Gastrocnemius medialis (tissue), 4 donors: Measurements from ENCODE around the gene USP17L24.
"Not testable (repeated sequence)": the region's sequence is repeated elsewhere in the genome, so short reads cannot be mapped to it uniquely, and the experiment has no call there.

ENCODE experiments used
- CTCF ChIP-seq, 5 experiments: fragments of 450-650 bp in 3 of 5; fragments of 200-600 bp in 2 of 5; sonication (generic) in 2 of 5; IDR thresholded peaks in 4 of 5; conservative IDR thresholded peaks in 1 of 5; 1 replicate in 4 of 5; 2 replicates in 1 of 5; pipeline ENCODE4 v1.5.1; 2016 to 2019; ENCODE audit warnings: antibody characterized with exemption in 5 of 5, mild to moderate bottlenecking in 3 of 5, moderate library complexity in 3 of 5
- POLR2A ChIP-seq, 2 donors: fragments of 450-650 bp; IDR thresholded peaks; one replicate each; pipeline ENCODE4 v1.6.1; 2017; ENCODE audit warnings: antibody characterized with exemption in 2 of 2, mild to moderate bottlenecking in 2 of 2, moderate library complexity in 2 of 2

GRCh38 chr4:9343848-9344247 lies 18.9 kb downstream of the USP17L24 start, which contains the start of gene USP17L27:
- TF ChIP-seq CTCF (IDR thresholded peaks at IDR 0.05 in 4 of 5, conservative IDR thresholded peaks at IDR 0.05 in 1 of 5); POLR2A (IDR thresholded peaks at IDR 0.05): not testable (repeated sequence)
